Loucy (cell line): ENCODE measurements around the gene S100A3.

Experiments used
- H2AFZ ChIP-seq: fragments of 200-600 bp; sonication (generic); 2 replicates; pipeline ENCODE4 v1.6.0; 2016; ENCODE audit warnings: antibody characterized with exemption, mild to moderate bottlenecking, low read length, moderate library complexity
- H3F3A ChIP-seq: fragments of 200-600 bp; 2 replicates; pipeline ENCODE4 v1.6.0; 2016; ENCODE audit warnings: antibody characterized with exemption, low read depth, mild to moderate bottlenecking
- H3K27me3 ChIP-seq: fragments of 200-600 bp; sonication (generic); 2 replicates; pipeline ENCODE4 v1.6.1; 2014; ENCODE audit warnings: low read length, mild to moderate bottlenecking; ENCODE audit not compliant: insufficient read depth, poor library complexity, severe bottlenecking
- H3K36me3 ChIP-seq: fragments of 200-600 bp; sonication (generic); 2 replicates; pipeline ENCODE4 v1.6.1; 2016; ENCODE audit warnings: low read length; ENCODE audit not compliant: insufficient read depth
- H3K4me1 ChIP-seq: fragments of 200-600 bp; sonication (generic); 2 replicates; pipeline ENCODE4 v1.5.1; 2014; ENCODE audit warnings: low read length, mild to moderate bottlenecking; ENCODE audit not compliant: insufficient read depth, poor library complexity, severe bottlenecking
- H3K4me2 ChIP-seq: fragments of 200-600 bp; sonication (generic); 2 replicates; pipeline ENCODE4 v1.6.0; 2014; ENCODE audit warnings: antibody characterized with exemption, low read length, low read depth, mild to moderate bottlenecking; ENCODE audit not compliant: poor library complexity, severe bottlenecking
- H3K4me3 ChIP-seq: fragments of 200-600 bp; sonication (generic); 2 replicates; pipeline ENCODE4 v1.5.1; 2014; ENCODE audit warnings: low read length, mild to moderate bottlenecking, mixed read lengths; ENCODE audit not compliant: poor library complexity, severe bottlenecking
- H3K79me2 ChIP-seq: fragments of 200-600 bp; sonication (generic); 2 replicates; pipeline ENCODE4 v1.6.1; 2014; ENCODE audit warnings: low read length; ENCODE audit not compliant: insufficient read depth
- H3K9ac ChIP-seq: fragments of 200-600 bp; sonication (generic); 2 replicates; pipeline ENCODE4 v1.6.0; 2014; ENCODE audit warnings: mild to moderate bottlenecking, low read depth, low read length, moderate library complexity; ENCODE audit not compliant: poor library complexity, severe bottlenecking
- H3K9me2 ChIP-seq: fragments of 200-600 bp; sonication (generic); replicated peaks from 2 replicates; pipeline ENCODE4 v1.6.1; 2016; ENCODE audit warnings: low read depth, low read length, mixed read lengths
- H3K9me3 ChIP-seq: fragments of 200-600 bp; sonication (generic); 2 replicates; pipeline ENCODE4 v1.6.1; 2014; ENCODE audit warnings: mild to moderate bottlenecking, antibody characterized with exemption, low read length, low read depth; ENCODE audit not compliant: insufficient read depth
- H4K20me1 ChIP-seq: fragments of 200-600 bp; sonication (generic); 2 replicates; pipeline ENCODE4 v1.6.0; 2014; ENCODE audit warnings: antibody characterized with exemption, low read length, mild to moderate bottlenecking; ENCODE audit not compliant: insufficient read depth, poor library complexity, severe bottlenecking
- EZH2phosphoT487 ChIP-seq: fragments of 200-600 bp; IDR thresholded peaks from 2 replicates; pipeline ENCODE4 v1.6.1; 2018; ENCODE audit warnings: antibody characterized with exemption, mild to moderate bottlenecking, moderate library complexity, borderline replicate concordance
- TF ChIP-seq, protein P1 (sequence below): fragments of 200-600 bp; sonication (generic); conservative IDR thresholded peaks from 2 replicates; pipeline ENCODE4 v1.5.1; 2014; ENCODE audit warnings: mild to moderate bottlenecking, antibody characterized with exemption, low read length

Gene S100A3

DNA sequence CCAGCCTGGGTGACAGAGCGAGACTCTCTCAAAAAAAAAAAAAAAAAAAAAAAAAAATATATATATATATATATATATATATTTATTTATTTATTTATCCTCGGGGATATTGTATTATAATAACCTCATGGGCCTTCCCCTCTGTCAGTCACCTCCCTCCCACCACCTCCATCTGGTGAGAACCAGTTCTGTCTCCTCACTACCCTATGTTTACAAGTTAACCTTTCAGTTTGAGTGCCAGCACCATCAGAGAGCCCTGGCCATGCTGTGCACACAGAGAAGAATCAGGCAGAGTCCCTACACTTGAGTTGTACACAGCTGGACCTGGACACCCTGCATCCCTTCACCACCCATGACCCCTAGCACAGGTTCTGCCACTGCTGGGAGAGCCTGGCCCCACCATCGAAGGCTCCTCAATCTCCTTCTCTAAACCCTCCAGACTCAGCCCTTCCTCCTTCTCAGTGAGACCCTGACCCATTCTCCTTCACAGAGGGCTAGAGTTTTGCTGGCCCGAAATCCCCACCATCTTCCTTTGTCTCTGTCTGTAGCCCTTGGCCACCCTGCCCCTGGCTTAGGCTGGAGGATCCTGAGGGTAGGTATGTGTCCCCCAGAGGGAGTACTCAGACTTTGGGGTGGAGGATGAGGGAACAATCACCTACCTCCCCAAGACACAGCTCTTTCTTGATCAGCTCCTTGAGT is 9.5 kb downstream of the S100A3 start:
- Histone ChIP-seq H3K9me3 (no peaks in the 10 kb centered on the region), H3K27me3 (no peaks in the 10 kb centered on the region), H3F3A (0 out of 2 replicates have a peak, but pooled peaks cover 8% of the 10 kb centered on the region), H3K4me2 (peak overlapping the region; percentile 66), H3K9ac (peak overlapping the region; percentile 67), H3K4me3 (no peak overlapping the region), H3K4me1 (peaks cover 77% of the 10 kb centered on the region), H3K36me3 (peaks cover 12% of the 10 kb centered on the region; the same call in 1 of the 2 replicates), H4K20me1 (peaks cover 22% of the 10 kb centered on the region), H3K9me2 (no peaks in the 10 kb centered on the region), H2AFZ (no peak overlapping the region), H3K79me2 (peaks cover 43% of the 10 kb centered on the region)
- no peak for TF ChIP-seq EZH2phosphoT487
- TF ChIP-seq, protein P1, sequence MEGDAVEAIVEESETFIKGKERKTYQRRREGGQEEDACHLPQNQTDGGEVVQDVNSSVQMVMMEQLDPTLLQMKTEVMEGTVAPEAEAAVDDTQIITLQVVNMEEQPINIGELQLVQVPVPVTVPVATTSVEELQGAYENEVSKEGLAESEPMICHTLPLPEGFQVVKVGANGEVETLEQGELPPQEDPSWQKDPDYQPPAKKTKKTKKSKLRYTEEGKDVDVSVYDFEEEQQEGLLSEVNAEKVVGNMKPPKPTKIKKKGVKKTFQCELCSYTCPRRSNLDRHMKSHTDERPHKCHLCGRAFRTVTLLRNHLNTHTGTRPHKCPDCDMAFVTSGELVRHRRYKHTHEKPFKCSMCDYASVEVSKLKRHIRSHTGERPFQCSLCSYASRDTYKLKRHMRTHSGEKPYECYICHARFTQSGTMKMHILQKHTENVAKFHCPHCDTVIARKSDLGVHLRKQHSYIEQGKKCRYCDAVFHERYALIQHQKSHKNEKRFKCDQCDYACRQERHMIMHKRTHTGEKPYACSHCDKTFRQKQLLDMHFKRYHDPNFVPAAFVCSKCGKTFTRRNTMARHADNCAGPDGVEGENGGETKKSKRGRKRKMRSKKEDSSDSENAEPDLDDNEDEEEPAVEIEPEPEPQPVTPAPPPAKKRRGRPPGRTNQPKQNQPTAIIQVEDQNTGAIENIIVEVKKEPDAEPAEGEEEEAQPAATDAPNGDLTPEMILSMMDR, result no peak

DNA sequence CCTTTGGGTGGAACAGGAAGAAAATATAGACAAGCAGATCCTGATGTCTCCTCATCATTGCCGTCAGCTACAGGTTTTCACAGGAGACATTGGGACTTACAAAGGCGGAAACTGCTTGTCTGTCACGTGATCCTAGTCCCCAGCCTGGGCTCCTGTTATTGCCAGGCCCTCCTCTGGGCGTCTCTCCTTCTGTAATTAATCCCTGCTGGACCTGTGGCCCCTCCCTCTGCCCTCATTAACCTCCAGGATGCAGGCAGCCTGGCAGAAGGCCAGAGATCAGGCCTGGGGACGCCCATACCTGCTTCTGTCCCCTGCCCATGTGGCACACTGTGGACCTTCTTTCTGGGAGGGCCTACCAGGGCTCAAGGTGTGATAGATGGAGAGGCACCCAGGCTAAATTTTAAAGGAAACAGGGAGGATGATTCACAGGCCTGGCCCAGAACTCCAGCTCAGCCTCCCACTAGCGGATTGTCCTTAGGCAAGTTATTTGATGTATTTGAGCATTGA is 10.7 kb downstream of the S100A3 start:
- Histone ChIP-seq H3F3A (0 out of 2 replicates have a peak, but pooled peaks cover 8% of the 10 kb centered on the region), H3K9me2 (no peaks in the 10 kb centered on the region), H3K27me3 (no peaks in the 10 kb centered on the region), H3K36me3 (peaks cover under 1% of the 10 kb centered on the region; the same call in 1 of the 2 replicates), H3K4me2 (no peak overlapping the region), H3K4me1 (peaks cover 77% of the 10 kb centered on the region), H2AFZ (no peak overlapping the region), H3K4me3 (no peak overlapping the region), H3K9me3 (no peaks in the 10 kb centered on the region), H3K79me2 (peaks cover 43% of the 10 kb centered on the region), H4K20me1 (peaks cover 10% of the 10 kb centered on the region), H3K9ac (no peak overlapping the region)
- TF ChIP-seq EZH2phosphoT487, result no peak
- TF ChIP-seq, protein P1, result no peak

DNA sequence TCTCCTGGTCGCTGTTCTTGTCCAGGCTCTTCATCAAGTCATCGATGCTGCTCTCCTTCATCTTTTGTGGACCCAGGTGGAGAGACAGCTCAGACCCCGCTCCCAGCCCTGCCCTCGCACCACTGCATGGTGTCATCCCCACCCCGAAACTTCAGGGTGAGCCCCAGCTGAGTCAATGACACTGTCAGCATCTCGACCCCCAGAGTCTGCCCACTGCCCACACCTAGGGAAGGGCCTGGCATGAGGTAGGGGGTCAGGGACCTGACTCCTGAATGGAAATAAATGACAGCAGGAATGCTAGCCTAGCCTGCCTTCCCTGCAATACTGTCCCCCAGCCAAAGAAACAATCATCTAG is 11.7 kb downstream of the S100A3 start:
- peaks cover 13% of the 10 kb centered on the region for H3F3A ChIP-seq
- no peak overlapping the region for H3K9ac ChIP-seq
- no peaks in the 10 kb centered on the region for H4K20me1 ChIP-seq
- peaks cover 77% of the 10 kb centered on the region for H3K4me1 ChIP-seq
- no peak overlapping the region for H3K4me3 ChIP-seq
- no peak overlapping the region for H2AFZ ChIP-seq
- no peaks in the 10 kb centered on the region for H3K27me3 ChIP-seq
- H3K36me3 ChIP-seq, result no peaks in the 10 kb centered on the region
- no peaks in the 10 kb centered on the region for H3K9me3 ChIP-seq
- H3K9me2 ChIP-seq, result no peaks in the 10 kb centered on the region
- peaks cover 37% of the 10 kb centered on the region for H3K79me2 ChIP-seq
- H3K4me2 ChIP-seq, result no peak overlapping the region
- TF ChIP-seq, protein P1, result no peak
- TF ChIP-seq EZH2phosphoT487, result no peak
